Epithelial cell of esophagus (primary cell): Measurements from ENCODE around the gene GRIK1.

Experiments
- DNase-seq: peaks from one replicate; pipeline ENCODE4 v3.0.0; 2010; ENCODE audit warnings: low read depth
- H3K4me3 ChIP-seq: 2 replicates; pipeline ENCODE4 v1.5.1; 2011; ENCODE audit warnings: mild to moderate bottlenecking, low read length, control low read depth
- TF ChIP-seq, protein P1 (sequence below): IDR thresholded peaks from 2 replicates; pipeline ENCODE4 v1.5.1; 2011; ENCODE audit warnings: low read depth, mild to moderate bottlenecking, low read length, control low read depth, inconsistent platforms; ENCODE audit not compliant: insufficient read depth; ENCODE audit errors: missing control alignments

GRIK1 gene

DNA sequence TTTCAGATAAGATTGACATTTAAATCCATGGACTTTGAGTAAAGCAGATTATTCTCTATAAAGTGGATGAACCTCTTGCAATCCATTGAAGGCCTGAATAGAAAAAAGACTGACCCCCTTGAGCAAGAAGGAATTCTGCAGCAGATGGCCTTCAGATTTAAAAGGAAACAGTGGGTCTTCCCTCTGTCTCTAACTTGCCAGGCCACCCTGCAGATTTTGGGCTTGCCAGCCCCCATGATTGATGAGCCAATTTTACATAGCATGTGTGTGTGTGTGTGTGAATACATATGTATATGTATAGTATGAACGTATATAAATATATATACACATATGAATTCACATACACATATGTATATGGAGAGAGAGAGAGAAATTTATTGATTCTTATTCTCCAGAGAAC is 113.4 kb downstream of the GRIK1 start:
- DNase-seq = no peak
- TF ChIP-seq, protein P1, sequence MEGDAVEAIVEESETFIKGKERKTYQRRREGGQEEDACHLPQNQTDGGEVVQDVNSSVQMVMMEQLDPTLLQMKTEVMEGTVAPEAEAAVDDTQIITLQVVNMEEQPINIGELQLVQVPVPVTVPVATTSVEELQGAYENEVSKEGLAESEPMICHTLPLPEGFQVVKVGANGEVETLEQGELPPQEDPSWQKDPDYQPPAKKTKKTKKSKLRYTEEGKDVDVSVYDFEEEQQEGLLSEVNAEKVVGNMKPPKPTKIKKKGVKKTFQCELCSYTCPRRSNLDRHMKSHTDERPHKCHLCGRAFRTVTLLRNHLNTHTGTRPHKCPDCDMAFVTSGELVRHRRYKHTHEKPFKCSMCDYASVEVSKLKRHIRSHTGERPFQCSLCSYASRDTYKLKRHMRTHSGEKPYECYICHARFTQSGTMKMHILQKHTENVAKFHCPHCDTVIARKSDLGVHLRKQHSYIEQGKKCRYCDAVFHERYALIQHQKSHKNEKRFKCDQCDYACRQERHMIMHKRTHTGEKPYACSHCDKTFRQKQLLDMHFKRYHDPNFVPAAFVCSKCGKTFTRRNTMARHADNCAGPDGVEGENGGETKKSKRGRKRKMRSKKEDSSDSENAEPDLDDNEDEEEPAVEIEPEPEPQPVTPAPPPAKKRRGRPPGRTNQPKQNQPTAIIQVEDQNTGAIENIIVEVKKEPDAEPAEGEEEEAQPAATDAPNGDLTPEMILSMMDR = no peak
- no peak overlapping the region for H3K4me3 ChIP-seq

GRCh38 chr21:29825936-29826335 is 113.9 kb downstream of the GRIK1 start:
- TF ChIP-seq, protein P1 = no peak
- H3K4me3 ChIP-seq = no peak overlapping the region
- peak; percentile 19 for DNase-seq

GRCh38 chr21:29825345-29825744 is 114.5 kb downstream of the GRIK1 start:
- TF ChIP-seq, protein P1 = no peak
- no peak for DNase-seq
- no peak overlapping the region for H3K4me3 ChIP-seq

- no peak overlapping the region for H3K4me3 ChIP-seq
- no peak for DNase-seq
- TF ChIP-seq, protein P1 = no peak
These were observed 117.7 kb downstream of the GRIK1 start for GRCh38 chr21:29822064-29822463.

DNA sequence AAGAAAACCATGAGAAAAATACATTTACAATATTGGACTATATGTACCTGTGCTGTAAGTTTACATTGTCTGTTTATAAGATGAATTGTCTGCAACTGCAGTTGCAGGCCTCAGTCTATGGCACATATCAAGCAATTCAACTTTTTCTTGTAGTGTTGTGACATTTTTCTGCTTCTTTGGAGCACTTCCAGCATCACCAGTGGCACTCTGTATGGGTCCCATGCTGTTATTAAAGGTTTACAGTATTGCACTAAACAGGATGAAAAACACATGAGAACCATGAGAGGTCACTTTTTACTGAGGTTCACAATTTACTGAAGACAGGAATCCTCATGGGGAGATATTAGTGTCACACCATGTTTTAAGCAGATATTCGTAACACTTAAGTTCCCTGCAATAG is 118.6 kb downstream of the GRIK1 start:
- no peak overlapping the region for H3K4me3 ChIP-seq
- TF ChIP-seq, protein P1 = no peak
- no peak for DNase-seq

DNA sequence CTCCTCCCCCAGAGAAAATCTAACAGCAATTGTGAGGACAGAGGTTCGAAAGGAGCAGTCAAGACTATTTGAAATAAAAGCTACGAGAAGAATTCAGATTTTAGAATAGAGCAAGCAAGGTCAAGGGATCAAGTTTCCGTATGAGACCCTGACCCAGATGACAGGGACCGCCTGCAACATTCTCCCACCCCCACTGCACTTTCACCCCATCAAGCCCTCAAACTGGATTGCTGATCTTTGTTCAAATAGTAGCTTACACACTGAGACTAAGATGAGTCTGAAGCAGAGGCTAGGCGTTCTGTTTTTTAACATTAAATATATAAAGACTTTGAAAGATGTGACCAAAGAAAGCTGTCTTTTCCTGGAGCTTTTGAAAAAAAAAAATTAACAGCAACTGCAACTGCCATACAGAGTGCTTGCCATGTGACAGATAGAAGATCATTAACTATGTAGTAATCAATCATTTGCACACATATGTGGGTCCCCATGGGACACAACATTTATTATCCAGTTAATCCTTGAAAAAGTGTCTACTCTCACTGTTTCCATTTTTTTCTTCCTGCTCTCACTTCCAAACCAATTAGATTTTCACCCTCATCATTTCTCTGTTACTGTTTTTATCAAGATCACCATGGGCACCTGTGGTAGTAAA is 120.0 kb downstream of the GRIK1 start:
- TF ChIP-seq, protein P1 = no peak
- no peak overlapping the region for H3K4me3 ChIP-seq
- no peak for DNase-seq

GRCh38 chr21:29818383-29818921 is 121.3 kb downstream of the GRIK1 start:
- no peak for DNase-seq

More at GRCh38 chr21:29818383-29818921, 121.3 kb downstream of the GRIK1 start:
- TF ChIP-seq, protein P1 = no peak
- no peak overlapping the region for H3K4me3 ChIP-seq
